ENCODE data around the gene RAB11FIP3. TPM values are rescaled to one million over a fixed set of nuclear protein-coding genes. Genes with fewer than 3 reads are reported as not detected.

The RAB11FIP3 gene
- total and polyA plus RNA-seq, 2 of the 13 experiments (the other 11 are each of a cell fraction or from before 2014, with no cell fraction given) = 34.3 to 57.6 TPM

DNA sequence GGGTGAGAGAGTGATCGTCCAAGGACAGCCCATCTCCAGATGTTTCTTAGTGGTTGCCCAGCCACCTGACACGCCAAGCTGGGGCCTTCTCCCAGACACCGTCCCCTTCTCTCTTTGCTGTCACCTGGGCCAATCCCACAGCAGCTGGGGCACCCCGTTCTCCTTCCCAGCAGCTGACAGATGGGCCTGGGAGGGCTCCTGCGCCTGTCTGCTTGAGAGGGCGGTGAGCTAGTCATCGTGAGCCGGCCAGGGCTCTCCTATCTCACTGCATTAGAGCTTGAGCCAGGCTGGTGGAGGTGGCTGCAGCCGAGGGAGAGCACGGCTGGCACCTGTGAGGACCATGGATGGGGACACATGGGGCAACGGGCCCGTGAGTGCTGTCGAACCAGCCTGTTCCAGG is 41.2 kb downstream of the RAB11FIP3 start:
- Histone ChIP-seq H3K4me2 (ENCODE audit: low read depth, low read length) (no peak overlapping the region), H3K36me3 (replicated peaks in 1 of 2; ENCODE audit: control insufficient read depth in 1 of 2, insufficient read depth in 2 of 2, low read length in 2 of 2) (peaks cover 10 to 22% of the 10 kb centered on the region in 2 experiments; a peak in 4 of 5 replicates), H3K9ac (ENCODE audit: insufficient read depth, low read depth, low read length) (no peak overlapping the region), H3K4me3 (replicated peaks in 1 of 3; ENCODE audit: insufficient read depth in 1 of 3, low read depth in 2 of 3, low read length in 3 of 3) (no peak overlapping the region), H2AFZ (ENCODE audit: low read length) (no peak overlapping the region), H3K27me3 (ENCODE audit: control insufficient read depth in 1 of 2, insufficient read depth in 2 of 2, low read length in 2 of 2) (no peaks in the 10 kb centered on the region), H3K27ac (ENCODE audit: extremely low read length, insufficient read depth, low read length) (no peak overlapping the region), H3K4me1 (ENCODE audit: insufficient read depth, low read length) (no peaks in the 10 kb centered on the region), H4K20me1 (ENCODE audit: insufficient read depth, low read length) (peaks cover 3% of the 10 kb centered on the region; the same call in 1 of the 2 replicates), H3K79me2 (ENCODE audit: insufficient read depth, low read length) (peaks cover 5% of the 10 kb centered on the region), H3K9me3 (ENCODE audit: low read length) (no peaks in the 10 kb centered on the region)
- in situ Hi-C loops (cut with HindIII; ENCODE audit: extremely low pct_ligation_motif_present, low pct_unique_long_range_greater_than_20kb) (no loop called here), intact Hi-C loops (cut with micrococcal nuclease; ENCODE audit: unreplicated experiment) (no loop called here)
- WGBS (ENCODE audit: low lambda C conversion rate) = 98% methylated on average over 11 of the region's 13 CpGs
- no peak for ATAC-seq
- no peak for DNase-seq (ENCODE audit: low spot score)
- BruUV-seq (replicated peaks) = no TSS peak
- FAIRE-seq = no peak
- ChIA-PET CTCF (ENCODE audit: low intra/inter-chr PET ratio, low total read pairs) (no interaction called here), POLR2A (no interaction called here)
- no peak for TF ChIP-seq KMT2A (CRISPR knock-in tag; IDR thresholded peaks at IDR 0.05)
- TF ChIP-seq ZFP90 (CRISPR knock-in tag; IDR thresholded peaks at IDR 0.05; ENCODE audit: borderline replicate concordance) = no peak
- no peak for TF ChIP-seq IRF9 (CRISPR knock-in tag; IDR thresholded peaks at IDR 0.05; ENCODE audit: borderline replicate concordance)
- TF ChIP-seq ZNF142 (CRISPR knock-in tag; IDR thresholded peaks at IDR 0.05) = no peak
- no peak for TF ChIP-seq ZNF484 (CRISPR knock-in tag; IDR thresholded peaks at IDR 0.05; ENCODE audit: borderline replicate concordance, low read depth)
- no peak for TF ChIP-seq ZNF768 (CRISPR knock-in tag; IDR thresholded peaks at IDR 0.05)
- TF ChIP-seq FOXK2 (IDR thresholded peaks at IDR 0.05) = no peak
- no peak for TF ChIP-seq ZNF556 (CRISPR knock-in tag; IDR thresholded peaks at IDR 0.05; ENCODE audit: borderline replicate concordance)
- TF ChIP-seq DMTF1 (CRISPR knock-in tag; IDR thresholded peaks at IDR 0.05) = no peak
- TF ChIP-seq FOXM1 (CRISPR knock-in tag; IDR thresholded peaks at IDR 0.05) = no peak
- no peak for TF ChIP-seq ZNF816 (CRISPR knock-in tag; IDR thresholded peaks at IDR 0.05; ENCODE audit: borderline replicate concordance)
